ENCODE measurements around the gene NDUFV3.
"Not testable (repeated sequence)": the region's sequence is repeated elsewhere in the genome, so short reads cannot be mapped to it uniquely, and the experiment has no call there.

DNA sequence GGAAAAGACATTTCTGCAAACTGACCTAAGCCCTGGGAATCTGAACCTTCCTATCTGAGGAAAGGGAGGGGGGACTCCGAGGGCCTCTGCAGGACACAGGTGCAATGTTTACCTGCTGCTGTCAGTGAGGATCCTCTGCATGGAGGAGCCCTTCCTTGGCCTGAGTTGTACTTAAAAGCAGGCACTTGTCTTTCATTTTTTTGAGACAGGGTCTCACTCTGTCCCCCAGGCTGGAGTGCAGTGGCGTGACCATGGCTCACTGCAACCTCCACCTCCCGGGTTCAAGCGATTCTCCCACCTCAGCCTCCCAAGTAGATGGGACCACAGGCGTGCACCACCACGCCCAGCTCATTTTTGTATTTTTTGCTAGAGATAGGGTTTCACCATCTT, 45.5 kb downstream of the NDUFV3 start:
- TF ChIP-seq, protein P1, sequence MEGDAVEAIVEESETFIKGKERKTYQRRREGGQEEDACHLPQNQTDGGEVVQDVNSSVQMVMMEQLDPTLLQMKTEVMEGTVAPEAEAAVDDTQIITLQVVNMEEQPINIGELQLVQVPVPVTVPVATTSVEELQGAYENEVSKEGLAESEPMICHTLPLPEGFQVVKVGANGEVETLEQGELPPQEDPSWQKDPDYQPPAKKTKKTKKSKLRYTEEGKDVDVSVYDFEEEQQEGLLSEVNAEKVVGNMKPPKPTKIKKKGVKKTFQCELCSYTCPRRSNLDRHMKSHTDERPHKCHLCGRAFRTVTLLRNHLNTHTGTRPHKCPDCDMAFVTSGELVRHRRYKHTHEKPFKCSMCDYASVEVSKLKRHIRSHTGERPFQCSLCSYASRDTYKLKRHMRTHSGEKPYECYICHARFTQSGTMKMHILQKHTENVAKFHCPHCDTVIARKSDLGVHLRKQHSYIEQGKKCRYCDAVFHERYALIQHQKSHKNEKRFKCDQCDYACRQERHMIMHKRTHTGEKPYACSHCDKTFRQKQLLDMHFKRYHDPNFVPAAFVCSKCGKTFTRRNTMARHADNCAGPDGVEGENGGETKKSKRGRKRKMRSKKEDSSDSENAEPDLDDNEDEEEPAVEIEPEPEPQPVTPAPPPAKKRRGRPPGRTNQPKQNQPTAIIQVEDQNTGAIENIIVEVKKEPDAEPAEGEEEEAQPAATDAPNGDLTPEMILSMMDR (IDR thresholded peaks at IDR 0.05; ENCODE audit: poor library complexity, severe bottlenecking): not testable (repeated sequence)
- not testable (repeated sequence) for TF ChIP-seq MXI1 (conservative IDR thresholded peaks at IDR 0.05; ENCODE audit: poor library complexity, severe bottlenecking); SMC3 (conservative IDR thresholded peaks at IDR 0.05; ENCODE audit: poor library complexity); POLR2AphosphoS5 (IDR thresholded peaks at IDR 0.05)

Data from neural cell (in vitro differentiated cells).